ENCODE data around the gene DLL3.

The DLL3 gene

GRCh38 chr19:39483141-39483540 lies 15.6 kb upstream of the DLL3 start:
- DNase-seq (ENCODE audit: low read depth in 3 of 3): no peak

DNA sequence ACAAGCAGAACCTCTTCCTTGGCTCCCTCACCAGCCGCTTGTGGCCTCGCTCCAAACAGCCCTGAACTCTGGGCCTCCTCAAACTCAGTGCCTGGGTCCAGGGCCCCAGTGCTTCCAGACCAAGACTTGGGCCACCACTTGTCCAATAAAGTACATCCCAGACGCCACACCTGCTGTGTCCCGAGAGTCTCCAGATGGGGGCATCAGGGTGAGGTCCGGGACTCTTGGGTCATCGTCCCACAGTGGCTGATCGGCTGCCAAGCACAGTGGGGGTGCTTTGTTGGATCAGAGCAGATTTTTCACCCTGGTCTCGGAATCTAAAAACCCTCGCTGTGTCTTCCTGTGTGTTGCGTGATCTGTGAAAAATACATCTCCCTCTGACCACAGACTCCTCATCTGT lies 9.0 kb upstream of the DLL3 start:
- no peak for DNase-seq (ENCODE audit: low read depth in 3 of 3)

DNA sequence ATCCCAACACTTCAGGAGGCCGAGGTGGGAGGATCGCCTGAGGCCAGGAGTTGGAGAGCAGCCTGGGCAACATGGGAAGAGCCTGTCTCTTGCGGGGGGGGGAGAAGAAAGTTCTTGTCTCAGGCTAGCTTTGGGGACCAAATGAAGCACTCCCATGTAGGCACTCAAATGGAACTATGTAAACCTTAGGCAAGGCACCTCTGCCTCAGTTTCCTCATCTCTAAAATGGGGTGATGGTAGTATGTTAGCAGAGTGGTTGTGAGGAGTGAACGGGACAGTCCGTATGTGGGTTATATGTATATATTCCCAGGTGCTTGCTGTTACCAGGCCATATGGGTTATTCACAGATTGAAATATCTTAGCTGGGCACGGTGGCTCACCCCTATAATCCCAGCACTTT lies 6.5 kb upstream of the DLL3 start:
- DNase-seq (ENCODE audit: low read depth in 3 of 3): no peak

DNA sequence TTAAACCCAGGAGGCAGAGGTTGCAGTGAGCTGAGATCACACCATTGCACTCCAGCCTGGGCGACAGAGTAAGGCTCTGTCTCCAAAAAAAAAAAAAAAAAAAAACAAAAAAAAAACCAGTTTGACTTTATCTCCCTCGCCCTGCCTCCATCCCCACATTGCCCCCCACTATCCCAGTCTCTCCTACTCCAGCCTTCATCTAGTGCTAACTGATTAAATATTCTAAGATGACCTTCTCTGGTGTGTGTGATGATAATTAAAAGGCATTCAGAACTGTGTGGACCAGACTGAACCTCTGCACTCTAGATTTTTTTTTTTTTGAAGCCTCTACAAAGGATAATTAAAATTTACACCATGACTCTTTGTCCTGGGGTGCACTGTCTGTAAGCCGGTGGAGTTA lies 6.0 kb upstream of the DLL3 start:
- DNase-seq (ENCODE audit: low read depth in 3 of 3): no peak

- no peak for DNase-seq (ENCODE audit: low read depth in 3 of 3)
Observed at GRCh38 chr19:39494661-39495060, 4.1 kb upstream of the DLL3 start.

DNA sequence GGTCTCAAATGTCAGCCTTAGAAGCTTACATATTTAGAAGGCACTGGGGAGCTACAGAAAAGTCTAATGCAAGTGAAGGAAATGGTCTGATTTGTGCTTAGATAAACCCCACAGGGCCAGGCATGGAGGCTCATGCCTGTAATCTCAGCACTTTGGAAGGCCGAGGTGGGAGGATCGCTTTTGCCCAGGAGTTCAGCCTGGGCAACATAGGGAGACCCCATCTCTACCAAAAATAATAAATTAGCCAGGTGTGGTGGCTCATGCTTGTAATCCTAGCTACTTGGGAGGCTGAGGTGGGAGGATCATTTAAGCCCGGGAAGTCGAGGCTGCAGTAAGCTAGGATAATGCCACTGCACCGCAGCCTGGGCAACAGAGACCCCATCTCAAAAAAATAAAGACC lies 2.7 kb upstream of the DLL3 start:
- no peak for DNase-seq (ENCODE audit: low read depth in 3 of 3)

- no peak for DNase-seq (ENCODE audit: low read depth in 3 of 3)
Observed at GRCh38 chr19:39497701-39497995, 1.1 kb upstream of the DLL3 start.

GRCh38 chr19:39497996-39498797 lies 550 bp upstream of the DLL3 start:
- DNase-seq (ENCODE audit: low read depth in 3 of 3): no peak

- DNase-seq (ENCODE audit: low read depth in 3 of 3): no peak
Observed at GRCh38 chr19:39499932-39500331, 1.2 kb downstream of the DLL3 start.

- no peak for DNase-seq (ENCODE audit: low read depth in 3 of 3)
Observed at GRCh38 chr19:39500543-39500942, 1.8 kb downstream of the DLL3 start.

- no peak for DNase-seq (ENCODE audit: low read depth in 3 of 3)
Observed at GRCh38 chr19:39501340-39501739, 2.6 kb downstream of the DLL3 start.

DNA sequence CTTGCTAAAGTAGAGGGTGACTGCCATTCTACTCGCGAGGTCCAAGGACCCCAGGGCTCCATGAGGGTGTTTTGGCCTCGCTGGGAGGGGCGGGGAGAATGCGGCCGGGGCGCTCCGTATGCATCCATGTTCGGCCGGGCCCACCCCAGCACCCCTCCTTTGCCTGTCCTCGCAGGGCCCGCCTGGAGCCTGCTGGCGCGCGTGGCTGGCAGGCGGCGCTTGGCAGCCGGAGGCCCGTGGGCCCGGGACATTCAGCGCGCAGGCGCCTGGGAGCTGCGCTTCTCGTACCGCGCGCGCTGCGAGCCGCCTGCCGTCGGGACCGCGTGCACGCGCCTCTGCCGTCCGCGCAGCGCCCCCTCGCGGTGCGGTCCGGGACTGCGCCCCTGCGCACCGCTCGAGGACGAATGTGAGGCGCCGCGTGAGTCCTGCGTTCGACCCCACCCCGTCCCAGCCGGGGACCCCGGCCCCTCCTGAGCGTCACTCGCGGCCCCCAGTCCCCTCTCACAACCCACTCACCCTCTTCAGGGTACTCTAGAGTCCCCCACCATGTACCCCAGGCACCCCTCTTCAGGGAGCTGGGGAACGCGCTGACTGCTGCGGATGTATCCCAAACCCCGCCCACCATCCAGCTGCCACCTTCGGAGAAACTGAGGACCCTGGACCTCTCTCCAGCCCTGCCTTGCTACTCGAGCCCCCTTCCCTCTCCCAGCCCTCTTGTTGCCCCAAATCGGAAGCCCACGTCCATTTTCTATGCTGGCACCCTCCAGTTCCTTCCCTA lies 4.1 kb downstream of the DLL3 start:
- DNase-seq (ENCODE audit: low read depth in 3 of 3): peak; percentile 57 to 62 (median 57)

GRCh38 chr19:39506598-39506943 lies 7.8 kb downstream of the DLL3 start:
- no peak for DNase-seq (ENCODE audit: low read depth in 3 of 3)

DNA sequence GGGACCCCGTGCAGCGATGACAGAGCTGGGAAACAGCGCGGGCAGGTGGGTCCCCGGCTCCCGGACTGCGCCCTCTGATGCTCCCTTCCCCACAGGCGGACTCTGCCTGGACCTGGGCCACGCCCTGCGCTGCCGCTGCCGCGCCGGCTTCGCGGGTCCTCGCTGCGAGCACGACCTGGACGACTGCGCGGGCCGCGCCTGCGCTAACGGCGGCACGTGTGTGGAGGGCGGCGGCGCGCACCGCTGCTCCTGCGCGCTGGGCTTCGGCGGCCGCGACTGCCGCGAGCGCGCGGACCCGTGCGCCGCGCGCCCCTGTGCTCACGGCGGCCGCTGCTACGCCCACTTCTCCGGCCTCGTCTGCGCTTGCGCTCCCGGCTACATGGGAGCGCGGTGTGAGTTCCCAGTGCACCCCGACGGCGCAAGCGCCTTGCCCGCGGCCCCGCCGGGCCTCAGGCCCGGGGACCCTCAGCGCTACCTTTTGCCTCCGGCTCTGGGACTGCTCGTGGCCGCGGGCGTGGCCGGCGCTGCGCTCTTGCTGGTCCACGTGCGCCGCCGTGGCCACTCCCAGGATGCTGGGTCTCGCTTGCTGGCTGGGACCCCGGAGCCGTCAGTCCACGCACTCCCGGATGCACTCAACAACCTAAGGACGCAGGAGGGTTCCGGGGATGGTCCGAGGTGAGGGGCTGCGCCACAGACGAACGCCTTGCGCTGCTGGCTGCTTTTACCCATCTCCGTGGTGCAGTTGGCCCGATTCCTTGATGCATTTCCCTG lies 8.4 kb downstream of the DLL3 start:
- peak in 1 of 3 experiments; percentile 32 for DNase-seq (ENCODE audit: low read depth in 3 of 3)

GRCh38 chr19:39507715-39508364 lies 9.1 kb downstream of the DLL3 start:
- no peak for DNase-seq (ENCODE audit: low read depth in 3 of 3)

DNA sequence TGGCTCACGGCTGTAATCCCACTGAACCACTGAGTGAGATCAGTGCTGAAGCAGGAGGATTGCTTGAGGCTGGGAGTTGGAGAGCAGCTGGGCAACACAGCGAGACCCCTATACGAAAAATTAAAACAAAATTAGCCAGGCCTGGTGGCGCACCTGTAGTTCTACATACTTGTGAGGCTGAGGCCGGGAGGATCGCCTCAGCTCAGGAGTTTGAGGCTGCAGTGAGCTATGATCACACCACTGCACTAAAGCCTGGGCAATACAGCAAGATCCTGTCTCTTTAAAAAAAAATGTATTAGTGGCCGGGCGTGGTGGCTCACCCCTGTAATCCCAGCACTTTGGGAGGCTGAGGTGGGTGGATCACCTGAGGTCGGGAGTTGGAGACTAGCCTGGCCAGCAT lies 9.9 kb downstream of the DLL3 start:
- no peak for DNase-seq (ENCODE audit: low read depth in 3 of 3)

DNA sequence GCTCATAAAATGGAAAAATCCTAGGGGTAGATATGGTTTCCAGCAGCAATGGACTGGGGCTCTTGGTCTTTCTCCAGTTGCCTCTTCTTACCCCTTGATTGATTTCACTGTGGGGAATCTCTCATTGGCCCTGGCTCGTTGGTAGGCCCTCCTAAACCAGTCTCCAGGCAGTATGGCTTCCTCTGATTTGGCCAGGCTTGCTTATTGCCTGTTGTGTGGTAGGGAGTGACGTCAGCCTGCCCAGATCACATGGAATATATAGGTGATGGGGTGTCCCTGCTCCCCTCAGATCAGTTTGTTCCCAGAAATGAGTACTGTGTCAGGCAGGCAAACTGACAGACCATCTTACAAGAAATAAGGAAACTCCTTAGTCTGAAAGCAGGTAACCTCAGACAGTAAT lies 10.5 kb downstream of the DLL3 start:
- DNase-seq (ENCODE audit: low read depth in 3 of 3): no peak

GRCh38 chr19:39512988-39513387 lies 14.2 kb downstream of the DLL3 start:
- no peak for DNase-seq (ENCODE audit: low read depth in 3 of 3)

DNA sequence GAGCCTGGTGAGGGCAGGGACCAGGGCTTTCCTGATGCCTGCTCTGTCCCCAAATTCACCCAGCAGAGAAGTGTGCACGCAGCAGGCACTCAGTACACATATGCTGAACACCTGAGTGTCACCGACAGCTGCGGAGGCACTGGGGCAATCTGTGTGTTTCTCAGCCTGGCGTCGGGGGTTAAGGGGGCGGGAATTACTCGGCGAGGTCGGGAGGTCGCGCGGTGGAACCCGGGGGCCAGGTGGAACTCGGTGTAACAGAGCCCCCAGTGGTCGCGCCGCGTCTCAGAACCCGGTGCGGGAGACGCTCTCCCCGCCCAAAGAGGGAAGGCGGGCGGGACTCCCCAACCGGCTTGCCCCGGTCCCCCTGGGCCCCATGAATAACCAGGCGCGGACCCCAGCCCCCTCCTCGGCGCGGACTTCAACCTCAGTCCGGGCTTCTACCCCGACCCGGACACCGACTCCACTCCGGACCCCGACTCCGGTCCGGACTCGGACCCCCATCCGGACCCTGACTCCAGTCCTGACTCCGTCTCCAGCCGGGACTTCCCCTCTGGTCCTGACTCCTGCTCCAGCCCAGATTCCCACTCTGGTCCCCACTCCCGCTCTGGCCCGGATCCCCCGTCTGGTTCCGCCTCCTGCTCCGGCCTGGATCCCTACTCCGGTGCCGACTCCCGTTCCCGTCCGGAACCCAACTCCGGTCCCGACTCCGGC lies 16.2 kb downstream of the DLL3 start, which contains the start of gene SELENOV:
Gene SELENOV (plus strand): TSS at position 300 of the 711 bp plus-strand sequence. CDS start 74 bp downstream, at position 374.
- DNase-seq (ENCODE audit: low read depth in 3 of 3): no peak

DNA sequence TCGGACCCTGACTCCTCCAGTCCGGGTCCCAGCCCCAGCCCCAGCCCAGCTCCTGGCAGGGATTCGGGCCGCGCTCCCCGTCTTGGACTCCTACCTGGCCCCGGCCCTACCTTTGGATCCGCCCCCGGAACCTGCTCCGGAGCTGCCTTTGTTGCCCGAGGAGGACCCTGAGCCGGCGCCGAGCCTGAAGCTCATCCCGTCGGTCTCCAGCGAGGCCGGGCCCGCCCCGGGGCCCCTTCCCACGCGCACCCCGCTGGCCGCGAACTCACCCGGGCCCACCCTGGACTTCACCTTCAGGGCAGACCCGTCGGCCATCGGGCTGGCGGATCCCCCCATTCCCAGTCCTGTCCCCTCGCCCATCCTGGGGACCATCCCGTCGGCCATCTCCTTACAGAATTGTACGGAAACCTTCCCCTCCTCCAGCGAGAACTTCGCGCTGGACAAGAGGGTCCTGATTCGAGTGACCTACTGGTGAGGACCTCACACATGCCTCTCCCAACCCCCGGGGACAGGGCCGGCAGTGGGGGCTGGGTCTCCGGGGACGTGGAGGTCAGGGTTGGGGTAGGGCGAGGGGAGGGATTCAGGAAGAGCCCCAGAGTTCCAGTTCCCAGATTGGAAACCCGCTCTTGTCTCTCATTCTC lies 16.9 kb downstream of the DLL3 start:
- no peak for DNase-seq (ENCODE audit: low read depth in 3 of 3)

DNA sequence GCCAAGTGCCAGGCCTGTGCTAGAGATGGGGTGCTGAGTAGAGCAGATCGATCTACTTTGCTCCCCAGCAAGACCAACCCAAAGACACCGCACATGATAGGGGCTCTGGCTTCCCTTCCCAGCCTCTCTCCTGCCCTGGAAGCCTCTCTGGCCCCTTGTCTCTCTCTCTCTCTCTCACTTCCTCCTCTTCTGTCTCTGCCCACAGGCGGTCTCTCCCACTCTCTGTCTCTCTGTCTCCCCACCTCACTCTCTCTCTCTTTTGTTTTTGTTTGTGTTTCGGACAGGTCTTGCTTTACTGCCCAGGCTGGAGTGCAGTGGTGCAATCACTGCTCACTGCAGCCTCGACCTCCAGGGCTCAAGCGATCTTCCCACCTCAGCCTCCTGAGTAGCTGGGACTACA lies 17.5 kb downstream of the DLL3 start:
- DNase-seq (ENCODE audit: low read depth in 3 of 3): no peak

Measured in stimulated activated CD4-positive, alpha-beta T cell treated with anti-CD3 and anti-CD28 coated beads, TNF-alpha, amount 100 ng/mL, for 4 hours (primary cell).